Raji (cell line): Measurements from ENCODE around the gene CDH12.

Source experiments
- POLR2A ChIP-seq: IDR thresholded peaks from 2 replicates; pipeline ENCODE4 v1.6.1; 2011; ENCODE audit warnings: low read depth, low read length, control low read depth; ENCODE audit not compliant: insufficient read depth

CDH12 gene

DNA sequence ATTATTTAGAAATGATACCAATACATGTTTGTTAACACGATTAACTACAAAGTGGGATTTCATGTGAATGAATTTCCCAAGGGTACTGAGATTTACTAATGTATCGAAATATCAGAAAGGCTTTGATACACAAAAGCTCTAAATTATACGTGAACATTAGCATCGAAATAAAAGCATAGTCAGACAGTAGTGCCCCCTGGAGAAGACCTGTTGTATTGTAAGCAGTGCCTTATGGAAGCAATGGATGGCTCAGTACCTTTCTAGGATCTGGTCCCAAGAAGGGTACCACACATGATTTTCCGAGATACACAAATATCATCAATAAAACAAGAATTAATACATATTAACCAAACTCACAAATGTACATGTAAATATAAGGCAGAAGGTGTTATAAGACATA, 153.8 kb downstream of the CDH12 start:
- TF ChIP-seq POLR2A, result no peak

DNA sequence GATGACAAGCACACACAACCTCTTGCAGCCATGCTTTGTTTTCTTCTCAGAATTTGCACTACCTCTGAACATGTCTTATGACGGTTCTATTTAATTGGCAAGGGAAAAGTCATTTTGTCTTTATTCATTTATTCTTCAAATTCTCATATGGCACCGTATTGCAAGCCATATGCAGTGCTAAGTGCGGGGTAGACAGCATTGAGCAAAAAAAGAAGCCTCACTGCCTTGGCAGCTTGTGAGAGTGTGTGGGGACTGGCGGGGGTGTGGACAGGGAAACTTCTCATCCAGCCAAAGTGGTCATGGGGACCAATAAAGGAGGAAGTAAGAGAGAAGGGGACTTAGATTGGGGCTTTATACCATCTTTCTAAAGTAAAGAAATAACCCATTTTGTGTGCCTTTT, 160.0 kb downstream of the CDH12 start:
- TF ChIP-seq POLR2A, result no peak

DNA sequence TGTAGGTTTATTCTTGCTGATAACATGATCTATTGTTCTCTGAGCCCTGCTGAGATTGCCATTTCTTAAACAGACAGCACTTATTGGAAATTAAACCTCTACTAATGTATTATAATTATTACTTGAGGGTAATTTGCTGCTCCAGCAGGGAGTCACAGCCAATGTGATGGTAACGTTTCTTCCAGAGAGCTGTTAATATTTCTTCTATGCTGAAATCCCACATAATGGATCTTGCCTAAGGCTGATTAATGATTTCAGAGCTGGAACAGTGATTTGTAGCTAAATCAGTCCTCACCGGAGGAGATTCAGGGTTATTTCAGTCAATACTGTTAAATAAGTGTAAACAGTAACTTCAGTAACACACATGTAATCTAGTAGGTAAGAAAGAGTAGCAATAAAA, 170.1 kb downstream of the CDH12 start:
- no peak for TF ChIP-seq POLR2A

DNA sequence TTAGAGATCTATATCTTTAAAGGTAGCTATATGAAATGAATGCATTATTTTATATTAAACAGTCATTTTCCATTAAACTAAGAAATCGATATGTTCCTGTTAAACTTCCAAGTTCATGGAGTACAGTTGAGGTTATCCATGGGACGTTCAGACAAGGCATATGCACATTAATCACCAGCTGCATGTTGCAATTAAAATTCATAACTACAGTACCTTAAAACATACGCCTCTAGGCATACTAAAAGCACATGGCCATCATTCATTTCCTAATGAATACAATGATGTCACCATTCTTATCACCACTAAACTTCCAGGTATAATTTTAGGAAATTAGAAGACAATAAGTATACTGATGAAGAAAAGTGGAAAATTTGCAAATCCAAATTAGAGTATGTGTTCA, 174.3 kb downstream of the CDH12 start:
- TF ChIP-seq POLR2A, result no peak

DNA sequence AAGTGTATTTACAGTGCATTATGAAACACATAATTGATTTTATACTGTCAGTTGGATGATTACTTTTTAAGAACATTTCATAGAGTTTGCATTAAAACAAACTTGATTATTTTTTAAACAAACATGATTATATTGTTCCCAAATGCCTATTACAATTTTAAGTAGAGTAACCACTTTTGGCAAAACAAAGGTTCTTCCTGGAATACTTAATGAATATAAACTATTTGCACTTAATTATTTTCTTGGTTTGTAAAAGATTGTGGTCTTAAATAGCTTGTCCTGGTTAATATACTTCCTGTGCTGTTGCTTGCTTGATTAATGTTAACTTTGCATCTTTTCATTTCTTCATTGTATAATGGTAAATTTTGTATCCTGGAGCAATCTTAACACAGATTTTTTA, 180.0 kb downstream of the CDH12 start:
- TF ChIP-seq POLR2A, result no peak

DNA sequence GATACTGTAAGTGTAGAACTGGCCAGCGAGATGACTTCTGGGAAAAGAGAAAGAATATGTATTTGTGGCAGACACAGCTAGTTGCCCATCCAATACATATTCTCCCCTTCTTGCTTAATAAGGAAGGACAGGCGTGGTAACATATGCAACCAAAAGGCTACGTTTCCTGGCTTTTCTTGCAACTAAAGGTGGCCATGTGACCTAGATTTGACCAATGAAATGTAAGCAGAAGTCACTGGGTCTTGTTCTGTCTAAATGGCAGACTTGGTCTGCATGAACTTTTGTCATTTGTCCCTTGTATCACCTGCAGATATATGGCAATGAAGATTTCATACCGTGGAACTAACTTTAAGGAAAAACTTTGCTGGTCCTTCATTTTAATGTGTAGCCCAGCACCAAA, 183.8 kb downstream of the CDH12 start:
- no peak for TF ChIP-seq POLR2A

DNA sequence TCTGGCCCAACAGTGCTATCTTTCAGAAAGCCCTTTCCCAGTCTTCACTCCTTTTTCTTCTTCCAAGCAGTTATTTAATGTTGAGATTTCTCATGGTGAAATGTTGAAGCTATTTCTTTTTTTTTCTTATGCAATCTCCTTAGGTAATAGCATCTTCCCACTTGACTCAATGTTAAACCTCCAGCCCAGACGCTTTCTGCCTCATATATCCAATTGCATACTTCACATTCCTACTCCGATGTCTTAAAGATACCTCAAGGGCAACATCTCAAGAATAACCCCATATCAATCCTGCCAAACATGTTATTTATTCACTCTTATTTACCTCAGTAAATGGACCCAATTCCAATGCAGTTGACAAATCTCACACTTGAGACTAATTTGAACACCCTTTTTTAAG, 187.3 kb downstream of the CDH12 start:
- no peak for TF ChIP-seq POLR2A

DNA sequence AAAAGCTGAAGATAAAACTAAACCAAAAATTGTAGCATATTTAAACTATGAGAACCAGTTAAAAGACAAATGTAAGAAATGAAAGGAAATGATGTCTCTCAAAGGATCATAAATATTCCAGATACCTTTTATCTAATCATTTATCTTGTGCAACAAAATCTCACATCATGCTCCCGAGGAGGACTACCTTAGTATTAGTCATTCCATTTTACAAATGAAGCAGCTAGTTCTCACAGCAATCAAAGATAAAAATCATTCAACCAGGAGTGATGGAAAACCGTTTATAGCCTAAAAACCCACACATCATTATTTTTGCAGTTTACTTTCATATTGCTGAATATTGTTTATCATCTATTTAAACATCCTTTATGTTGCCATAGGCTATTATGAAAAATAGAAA, 190.0 kb downstream of the CDH12 start:
- no peak for TF ChIP-seq POLR2A

DNA sequence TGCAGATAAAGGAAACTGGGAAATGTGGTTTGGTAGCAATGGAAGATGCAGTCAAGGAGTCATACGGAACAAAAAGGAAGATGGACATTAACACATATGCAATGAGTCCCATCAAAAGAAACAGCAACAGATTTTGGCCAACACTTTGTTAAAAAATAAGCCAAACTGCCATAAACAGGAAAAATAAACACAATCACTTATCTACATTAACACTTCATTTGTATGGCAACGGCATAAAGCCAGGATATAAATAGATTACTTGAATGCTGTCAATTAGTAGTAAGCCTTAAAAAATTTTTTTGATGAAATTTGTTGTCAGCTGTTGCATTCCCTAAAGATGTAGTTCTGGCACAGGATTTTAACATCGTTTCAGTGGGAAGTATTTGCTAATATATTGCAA, 190.8 kb downstream of the CDH12 start:
- TF ChIP-seq POLR2A, result no peak

DNA sequence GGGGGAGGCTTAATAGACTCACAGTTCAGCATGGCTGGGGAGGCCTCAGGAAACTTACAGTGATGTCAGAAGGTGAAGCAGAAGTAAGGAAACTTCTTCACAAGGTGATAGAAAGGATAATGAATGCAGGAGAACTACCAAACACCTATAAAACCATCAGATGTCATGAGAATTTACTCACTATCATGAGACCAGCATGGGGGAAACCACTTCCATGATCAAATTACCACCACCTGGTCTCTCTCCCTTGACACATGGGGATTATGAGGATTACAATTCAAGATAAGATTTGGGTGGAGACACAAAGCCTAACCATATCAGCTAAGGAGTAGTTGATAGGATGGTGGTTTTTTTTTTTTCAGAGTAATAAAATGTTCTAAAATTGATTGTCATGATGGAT, 201.8 kb downstream of the CDH12 start:
- TF ChIP-seq POLR2A, result no peak

DNA sequence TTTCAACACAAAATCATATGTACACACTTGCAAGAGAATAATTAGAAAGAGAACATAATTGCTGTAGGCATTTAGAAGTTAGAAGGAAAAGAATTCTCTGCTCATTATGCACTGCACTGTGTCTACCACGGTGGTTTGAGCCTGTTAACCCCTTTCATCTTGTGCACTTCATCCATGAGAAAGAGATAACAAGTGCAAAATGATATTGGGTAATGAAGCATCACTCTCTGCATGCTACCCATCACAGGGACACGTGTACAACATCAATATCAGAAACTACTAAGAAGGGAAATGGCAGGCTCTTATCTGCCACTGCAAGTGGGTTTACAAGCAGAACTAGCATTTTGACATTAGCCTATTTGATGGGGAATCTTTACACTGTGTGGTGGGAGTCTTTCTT, 202.6 kb downstream of the CDH12 start:
- TF ChIP-seq POLR2A, result no peak

DNA sequence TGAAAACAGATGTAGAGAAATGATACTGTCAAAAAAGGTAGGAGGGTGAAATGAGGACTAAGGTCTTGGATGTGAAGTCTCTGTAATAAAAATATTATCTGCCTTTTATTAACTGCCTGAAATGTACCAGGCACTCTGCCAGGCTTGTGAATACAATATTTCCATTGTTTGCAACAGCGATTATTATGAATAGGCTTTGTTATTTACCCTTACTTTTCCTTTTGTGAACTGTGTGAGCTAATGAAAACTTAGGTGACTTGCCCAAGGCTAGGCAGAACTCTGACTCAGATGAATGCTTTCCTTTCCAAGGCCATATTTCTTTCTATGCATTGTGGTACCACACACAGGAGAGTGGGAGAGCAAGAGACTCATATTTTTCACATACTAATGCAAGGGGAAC, 204.1 kb downstream of the CDH12 start:
- no peak for TF ChIP-seq POLR2A

DNA sequence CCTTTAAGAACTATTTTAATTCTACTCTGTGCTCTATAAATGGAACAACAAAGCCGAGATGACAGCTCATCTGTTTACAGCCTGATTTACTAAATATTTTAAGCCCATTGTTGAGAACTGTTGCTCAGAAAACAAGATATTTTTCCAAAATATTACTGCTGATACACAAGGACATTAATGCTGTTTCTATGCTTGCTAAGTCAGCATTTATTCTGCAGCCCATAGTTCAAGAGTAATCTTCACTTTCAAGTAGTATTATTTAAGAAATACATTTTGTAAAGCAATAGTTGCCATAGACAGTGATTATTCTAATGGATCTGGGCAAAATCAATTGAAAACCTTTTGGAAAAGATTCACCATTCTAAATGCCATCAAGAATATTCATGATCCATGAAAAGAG, 208.3 kb downstream of the CDH12 start:
- TF ChIP-seq POLR2A, result no peak

DNA sequence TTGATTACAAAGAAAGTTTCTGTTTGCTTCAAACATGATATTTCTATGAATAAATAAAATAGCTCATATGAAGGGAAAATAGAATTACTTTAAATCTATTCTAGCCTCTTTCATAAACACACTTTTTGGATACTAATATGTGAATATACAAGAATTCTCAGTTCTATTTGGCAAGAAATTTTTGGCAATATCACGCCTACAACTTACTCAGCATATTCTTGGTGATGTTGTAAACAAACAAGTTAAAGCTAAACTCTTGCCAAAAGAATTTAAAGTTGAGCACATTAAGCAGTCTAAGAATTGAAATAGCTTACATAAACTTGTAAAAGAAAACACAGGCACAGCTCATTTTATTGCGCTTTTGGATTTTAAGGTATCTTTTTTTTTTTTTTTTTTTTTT, 209.8 kb downstream of the CDH12 start:
- TF ChIP-seq POLR2A, result no peak

DNA sequence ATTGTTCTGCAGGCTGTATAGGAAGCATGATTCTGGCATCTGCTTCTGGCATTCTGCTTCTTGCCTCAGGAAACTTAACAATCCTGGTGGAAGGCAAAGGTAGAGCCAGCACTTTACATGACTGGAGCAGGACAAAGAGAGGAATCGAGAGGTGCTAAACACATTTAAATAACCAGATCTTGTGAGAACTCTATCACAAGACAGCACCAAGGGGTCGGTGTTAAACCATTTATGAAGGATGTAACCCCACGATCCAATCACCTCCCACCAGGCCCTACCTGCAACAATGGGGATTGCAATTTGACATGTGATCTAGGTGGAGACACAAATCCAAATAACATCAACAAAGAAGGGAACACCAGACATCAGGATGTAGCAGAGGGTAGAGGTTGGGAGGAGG, 221.5 kb downstream of the CDH12 start:
- no peak for TF ChIP-seq POLR2A

DNA sequence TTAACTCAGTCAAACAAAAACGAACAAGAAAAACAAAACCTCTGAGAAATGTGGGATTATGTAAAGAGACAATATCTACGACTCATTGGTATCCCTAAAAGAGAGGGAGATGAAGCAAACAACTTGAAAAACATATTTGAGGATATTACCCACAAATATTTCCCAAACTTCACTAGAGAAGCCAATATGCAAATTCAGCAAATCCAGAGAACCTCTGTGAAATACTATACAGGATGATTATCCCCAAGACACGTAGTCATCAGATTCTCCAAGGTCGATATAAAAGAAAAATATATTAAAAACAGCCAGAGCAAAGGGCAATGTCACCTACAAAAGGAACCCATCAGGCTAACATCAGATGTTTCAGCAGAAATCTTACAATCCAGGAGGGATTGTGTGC, 226.1 kb downstream of the CDH12 start:
- no peak for TF ChIP-seq POLR2A

DNA sequence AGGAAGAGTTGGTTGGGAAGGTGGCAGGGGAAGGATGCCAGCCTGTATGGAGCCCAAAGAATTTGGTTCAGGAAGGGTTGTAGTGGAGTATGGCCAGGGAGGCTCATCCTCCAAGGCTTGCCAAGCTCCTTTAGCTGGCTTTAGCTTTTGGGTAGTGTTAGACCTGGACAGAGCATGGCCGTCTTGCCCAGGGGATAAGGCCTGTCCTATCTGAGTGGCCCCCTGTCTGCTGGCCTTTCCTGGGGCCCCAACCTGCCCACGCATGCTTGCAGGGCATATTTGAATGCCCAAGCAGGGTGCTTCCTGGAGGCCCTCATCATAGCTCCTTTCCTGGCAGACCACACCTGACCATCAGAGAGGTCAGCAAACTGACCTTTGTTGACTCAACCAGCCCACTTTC, 227.7 kb downstream of the CDH12 start:
- TF ChIP-seq POLR2A, result no peak

DNA sequence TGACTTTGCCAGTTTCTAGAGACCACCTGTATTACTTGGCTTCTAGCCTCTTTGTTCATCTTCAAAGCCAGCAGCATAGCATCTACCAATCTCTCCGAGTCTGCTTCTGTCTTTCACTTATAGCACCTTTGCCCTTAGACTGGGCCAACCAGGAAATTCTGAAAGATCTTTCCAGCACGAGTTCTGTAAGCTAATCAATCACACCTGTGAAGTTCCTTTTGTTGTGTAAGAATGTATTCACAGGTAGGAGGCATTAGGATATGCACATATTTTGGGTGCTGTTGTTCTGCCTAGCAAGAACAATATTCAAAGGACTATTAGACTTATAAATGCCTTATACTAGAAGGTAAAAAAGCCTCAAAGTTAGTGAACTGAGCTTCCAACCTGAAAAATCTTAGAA, 232.1 kb downstream of the CDH12 start:
- no peak for TF ChIP-seq POLR2A
